IMR-90 (cell line): ENCODE results near the gene GADD45A. TPM values are rescaled to one million over a fixed set of nuclear protein-coding genes. Genes with fewer than 3 reads are reported as not detected.

Source experiments
- ATAC-seq: fragments of 200-7000 bp; cut with Tn5 transposase; 2 replicates; pipeline ENCODE4 v1.9.1; 2020; ENCODE audit warnings: low read depth, mild to moderate bottlenecking, moderate library complexity
- BruUV-seq: library from RNA; stranded (reverse); fragments of 400-500 nt; replicated peaks from 2 replicates; lab custom pipeline; 2021; lab: Mats Ljungman, UMichigan
- CTCF ChIA-PET: fragments of 300-600 bp; formaldehyde crosslinking; extraction: SDS; loops from one replicate; lab custom pipeline; 2021; ENCODE audit warnings: antibody characterized with exemption; lab: Yijun Ruan, JAX
- POLR2A ChIA-PET: fragments of 300-600 bp; sonication (Branson Sonifier 250); formaldehyde crosslinking; loops from one replicate; lab custom pipeline; 2022; ENCODE audit warnings: antibody characterized with exemption; ENCODE audit not compliant: unreplicated experiment; lab: Charles Lee
- DNase-seq: peaks from one replicate; pipeline ENCODE4 v3.0.0; 2013
- H2AFZ ChIP-seq: replicated peaks from 2 replicates; pipeline ENCODE3; 2013; ENCODE audit warnings: low read length, mild to moderate bottlenecking; ENCODE audit not compliant: poor library complexity
- H2AK5ac ChIP-seq: 2 replicates; pipeline ENCODE4 v1.6.1; 2013; ENCODE audit warnings: low read depth, low read length, inconsistent platforms
- H2AK9ac ChIP-seq: replicated peaks from 2 replicates; pipeline ENCODE3; 2013; ENCODE audit warnings: mild to moderate bottlenecking, low read depth, low read length, moderate library complexity; ENCODE audit not compliant: poor library complexity
- H2BK120ac ChIP-seq: 2 replicates; pipeline ENCODE4 v1.6.1; 2013; ENCODE audit warnings: low read depth, low read length, inconsistent platforms
- H2BK15ac ChIP-seq: 3 replicates; pipeline ENCODE4 v1.6.1; 2013; ENCODE audit warnings: low read depth, low read length, inconsistent platforms
- H2BK20ac ChIP-seq: 2 replicates; pipeline ENCODE4 v1.6.1; 2013; ENCODE audit warnings: low read depth, mild to moderate bottlenecking, inconsistent platforms, low read length, moderate library complexity
- H2BK5ac ChIP-seq: 2 replicates; pipeline ENCODE4 v1.6.1; 2013; ENCODE audit warnings: mild to moderate bottlenecking, low read depth, low read length, inconsistent platforms; ENCODE audit not compliant: poor library complexity, severe bottlenecking
- H3K14ac ChIP-seq: replicated peaks from 2 replicates; pipeline ENCODE4 v1.6.1; 2013; ENCODE audit warnings: low read depth, low read length, inconsistent platforms
- H3K18ac ChIP-seq: 2 replicates; pipeline ENCODE4 v1.6.1; 2013; ENCODE audit warnings: low read depth, low read length, control low read depth
- H3K23ac ChIP-seq: 2 replicates; pipeline ENCODE4 v1.6.1; 2013; ENCODE audit warnings: low read depth, low read length, inconsistent platforms
- H3K27ac ChIP-seq: 2 replicates; pipeline ENCODE4 v1.5.1; 2013; ENCODE audit warnings: mild to moderate bottlenecking, control low read depth, low read length; ENCODE audit not compliant: insufficient read depth
- H3K27me3 ChIP-seq: 2 replicates; pipeline ENCODE4 v1.6.1; 2013; ENCODE audit warnings: low read length; ENCODE audit not compliant: control insufficient read depth, insufficient read depth
- H3K36me3 ChIP-seq: 2 replicates; pipeline ENCODE4 v1.6.1; 2013; ENCODE audit warnings: low read length, mixed read lengths; ENCODE audit not compliant: control insufficient read depth, insufficient read depth
- H3K4ac ChIP-seq: 2 replicates; pipeline ENCODE4 v1.6.1; 2013; ENCODE audit warnings: low read depth, low read length, inconsistent platforms
- H3K4me1 ChIP-seq: 2 replicates; pipeline ENCODE4 v1.6.1; 2013; ENCODE audit warnings: low read length, mixed read lengths; ENCODE audit not compliant: control insufficient read depth, insufficient read depth
- H3K4me2 ChIP-seq: 2 replicates; pipeline ENCODE4 v1.6.1; 2013; ENCODE audit warnings: low read depth, mild to moderate bottlenecking, control low read depth, low read length, moderate library complexity
- H3K4me3 ChIP-seq: 2 replicates; pipeline ENCODE4 v1.5.1; 2013; ENCODE audit warnings: low read depth, mild to moderate bottlenecking, control low read depth, low read length, moderate library complexity; ENCODE audit not compliant: insufficient read depth
- H3K56ac ChIP-seq: 2 replicates; pipeline ENCODE4 v1.6.1; 2013; ENCODE audit warnings: low read length, inconsistent platforms; ENCODE audit not compliant: insufficient read depth; ENCODE audit errors: extremely low read depth
- H3K79me1 ChIP-seq, 2 experiments: 2 replicates each; pipeline ENCODE4 v1.6.1; 2013; ENCODE audit warnings: low read length in 2 of 2, inconsistent platforms in 1 of 2, low read depth in 1 of 2
- H3K9ac ChIP-seq: 2 replicates; pipeline ENCODE4 v1.6.1; 2013; ENCODE audit warnings: low read depth, low read length, control low read depth
- H3K9me1 ChIP-seq: 2 replicates; pipeline ENCODE4 v1.6.1; 2013; ENCODE audit warnings: low read length, inconsistent platforms; ENCODE audit not compliant: insufficient read depth
- H3K9me3 ChIP-seq: 2 replicates; pipeline ENCODE4 v1.6.1; 2013; ENCODE audit warnings: low read length; ENCODE audit not compliant: control insufficient read depth, insufficient read depth
- H4K20me1 ChIP-seq: 2 replicates; pipeline ENCODE4 v1.6.1; 2013; ENCODE audit warnings: low read length, inconsistent platforms; ENCODE audit not compliant: insufficient read depth
- H4K5ac ChIP-seq: 2 replicates; pipeline ENCODE4 v1.6.1; 2013; ENCODE audit warnings: mild to moderate bottlenecking, low read depth, low read length, control low read depth
- H4K8ac ChIP-seq, 2 experiments: 2 replicates each; pipeline ENCODE4 v1.6.1; 2013; ENCODE audit warnings: low read depth in 2 of 2, low read length in 2 of 2, control low read depth in 1 of 2, inconsistent platforms in 1 of 2
- H4K91ac ChIP-seq: 2 replicates; pipeline ENCODE4 v1.6.1; 2013; ENCODE audit warnings: low read depth, low read length, inconsistent platforms; ENCODE audit not compliant: insufficient read depth
- CHD1 ChIP-seq: IDR thresholded peaks from 2 replicates; pipeline ENCODE4 v1.6.1; 2012; ENCODE audit warnings: low read depth, low read length, improper control_type of control experiment
- FOS ChIP-seq: fragments of 150-350 bp; IDR thresholded peaks from 2 replicates; pipeline ENCODE4 v1.6.1; 2016; ENCODE audit warnings: low read depth, low read length
- MAFK ChIP-seq: IDR thresholded peaks from 2 replicates; pipeline ENCODE4 v1.6.1; 2012; ENCODE audit warnings: low read depth, low read length, improper control_type of control experiment
- WGBS, 2 experiments: methylation state at CpG; one replicate each; pipeline versions ENCODE4 v1.1.5 to v1.1.7; 2013; ENCODE audit warnings: missing lambda C conversion rate in 2 of 2; ENCODE audit not compliant: insufficient read length in 1 of 2; ENCODE audit errors: extremely low coverage in 2 of 2; 5-methylcytosine and 5-hydroxymethylcytosine counted together
- dilution Hi-C: fragments of 300-500 bp; cut with HindIII; formaldehyde crosslinking; loops from one replicate; pipeline ENCODE4 v1.14.3; 2018; ENCODE audit warnings: low sequenced_read_pairs; ENCODE audit not compliant: unreplicated experiment
- in situ Hi-C: fragments of 300-500 bp; cut with MboI; formaldehyde crosslinking; loops from 3 replicates; pipeline ENCODE4 v1.14.3; 2019; ENCODE audit warnings: low sequenced_read_pairs, inconsistent platforms, mixed read lengths
- intact Hi-C: fragments of 100-400 bp; cut with micrococcal nuclease; formaldehyde crosslinking; loops from 2 replicates; pipeline ENCODE4 v1.10.0; 2022
- polyA plus RNA-seq, 3 experiments: library from polyadenylated mRNA; depleted of rRNA; stranded (reverse); fragments of >200 nt; gene quantifications; 2 replicates each; pipeline ENCODE4 v1.2.3, GENCODE V29; 2012; ENCODE audit warnings: low replicate concordance in 1 of 3
- total RNA-seq: library from RNA; depleted of rRNA; stranded (reverse); fragments of >200 nt; gene quantifications from 2 replicates; pipeline ENCODE4 v1.2.3, GENCODE V29; 2012

The GADD45A gene
- total and polyA plus RNA-seq, 2 of the 4 experiments (the other 2 are of a cell fraction): 10.9 to 114 TPM

DNA sequence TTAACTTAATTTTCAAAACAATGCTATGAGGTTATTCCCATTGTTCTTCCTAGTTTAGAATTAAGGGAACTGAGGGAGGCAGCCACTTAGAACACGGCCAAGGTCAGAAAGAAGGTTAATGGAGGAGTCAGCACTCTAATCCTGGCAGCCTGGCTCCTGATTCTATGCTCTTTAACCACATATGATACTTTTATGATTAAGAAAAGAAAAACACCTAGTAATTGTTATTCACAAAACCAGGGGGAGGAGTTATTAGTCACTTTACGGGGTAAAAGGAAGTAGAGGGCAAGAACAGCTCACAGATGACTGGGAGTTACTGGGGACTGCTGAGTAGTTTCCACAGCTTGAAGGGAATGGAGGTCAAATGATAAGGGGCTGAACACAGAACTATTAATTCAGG is 38.6 kb downstream of the GADD45A start:
- Histone ChIP-seq H3K4ac (no peak overlapping the region), H3K27ac (no peak overlapping the region), H3K4me2 (no peak overlapping the region), H4K5ac (no peak overlapping the region), H3K79me1 (peaks cover 37 to 78% of the 10 kb centered on the region in 2 experiments), H3K23ac (no peak overlapping the region), H3K9ac (no peak overlapping the region), H3K56ac (no peak overlapping the region), H3K4me1 (peaks cover 15% of the 10 kb centered on the region), H3K9me1 (peaks cover 20% of the 10 kb centered on the region), H3K18ac (no peak overlapping the region), H2AFZ (no peak overlapping the region), H2BK120ac (no peak overlapping the region), H4K91ac (no peak overlapping the region), H4K8ac (no peak overlapping the region), H2BK5ac (no peak overlapping the region), H3K27me3 (no peaks in the 10 kb centered on the region), H2AK9ac (no peak overlapping the region), H3K36me3 (0 out of 2 replicates have a peak, but pooled peaks cover 2% of the 10 kb centered on the region), H3K4me3 (no peak overlapping the region), H2AK5ac (no peak overlapping the region), H3K9me3 (no peaks in the 10 kb centered on the region), H2BK20ac (no peak overlapping the region), H2BK15ac (no peak overlapping the region), H3K14ac (0 out of 2 replicates have a peak overlapping the region, but pooled peaks have one; percentile 10), H4K20me1 (peaks cover 14% of the 10 kb centered on the region; the same call in 1 of the 2 replicates)
- intact Hi-C loops (no loop called here), in situ Hi-C loops (no loop called here), dilution Hi-C loops (no loop called here)
- peak; percentile 65; the same call in 1 of the 2 replicates for ATAC-seq
- no CpG with 5 or more reads among the region's 2 CpGs for WGBS, 2 experiments
- TF ChIP-seq MAFK (no peak), CHD1 (no peak), FOS (0 out of 2 replicates have a peak, but pooled peaks have one; percentile 21)
- ChIA-PET POLR2A (no interaction called here), CTCF (no interaction called here)
- BruUV-seq: no TSS peak
- DNase-seq: peak; percentile 73
